Kidney epithelial cell (primary cell): Measurements from ENCODE around the gene E2F1. TPM values are rescaled to one million over a fixed set of nuclear protein-coding genes. Genes with fewer than 3 reads are reported as not detected.
"Not testable (repeated sequence)": the region's sequence is repeated elsewhere in the genome, so short reads cannot be mapped to it uniquely, and the experiment has no call there.

Experiments
- DNase-seq: peaks from one replicate; pipeline ENCODE4 v3.0.0-alpha.2; 2010; ENCODE audit warnings: low read depth
- H3K27me3 ChIP-seq: 2 replicates; pipeline ENCODE4 v1.6.0; 2011; ENCODE audit warnings: low read length; ENCODE audit not compliant: control insufficient read depth, insufficient read depth
- H3K36me3 ChIP-seq: 2 replicates; pipeline ENCODE4 v1.5.1; 2011; ENCODE audit warnings: low read length; ENCODE audit not compliant: control insufficient read depth, insufficient read depth
- H3K4me3 ChIP-seq: 2 replicates; pipeline ENCODE4 v1.5.1; 2011; ENCODE audit warnings: low read depth, mild to moderate bottlenecking, control low read depth, low read length
- total RNA-seq: library from RNA; depleted of rRNA; stranded (reverse); fragments of >200 nt; gene quantifications from 2 replicates; pipeline ENCODE4 v1.2.3, GENCODE V29; 2015
- TF ChIP-seq, protein P1 (sequence below): IDR thresholded peaks from 2 replicates; pipeline ENCODE4 v1.5.1; 2011; ENCODE audit warnings: mild to moderate bottlenecking, moderate library complexity, low read length, control low read depth, inconsistent platforms; ENCODE audit not compliant: insufficient read depth, poor library complexity, severe bottlenecking

E2F1 gene
- total RNA-seq, 1 donor from 2014 or later, result 4.1 TPM

DNA sequence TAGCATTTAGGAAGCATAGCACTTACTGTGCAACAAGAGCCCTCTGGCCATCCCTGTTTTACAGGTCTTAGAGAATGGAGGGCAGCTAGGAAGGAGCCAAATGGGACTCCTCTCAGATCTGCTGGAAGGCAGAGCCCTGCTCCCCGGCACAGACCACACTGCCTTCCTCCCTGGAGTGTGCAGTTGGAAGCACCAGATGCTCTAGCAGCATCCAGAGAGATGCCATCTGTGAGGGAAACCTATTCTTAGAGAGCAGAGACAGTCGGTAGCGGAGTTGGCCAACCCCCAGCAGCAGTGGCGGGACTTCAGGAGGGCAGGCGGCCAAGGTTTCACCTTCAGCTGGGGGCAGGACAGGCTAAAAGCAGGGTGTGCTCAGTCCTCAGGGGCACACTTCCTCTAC, 16.7 kb upstream of the E2F1 start:
- H3K36me3 ChIP-seq, result no peaks in the 10 kb centered on the region
- TF ChIP-seq, protein P1, sequence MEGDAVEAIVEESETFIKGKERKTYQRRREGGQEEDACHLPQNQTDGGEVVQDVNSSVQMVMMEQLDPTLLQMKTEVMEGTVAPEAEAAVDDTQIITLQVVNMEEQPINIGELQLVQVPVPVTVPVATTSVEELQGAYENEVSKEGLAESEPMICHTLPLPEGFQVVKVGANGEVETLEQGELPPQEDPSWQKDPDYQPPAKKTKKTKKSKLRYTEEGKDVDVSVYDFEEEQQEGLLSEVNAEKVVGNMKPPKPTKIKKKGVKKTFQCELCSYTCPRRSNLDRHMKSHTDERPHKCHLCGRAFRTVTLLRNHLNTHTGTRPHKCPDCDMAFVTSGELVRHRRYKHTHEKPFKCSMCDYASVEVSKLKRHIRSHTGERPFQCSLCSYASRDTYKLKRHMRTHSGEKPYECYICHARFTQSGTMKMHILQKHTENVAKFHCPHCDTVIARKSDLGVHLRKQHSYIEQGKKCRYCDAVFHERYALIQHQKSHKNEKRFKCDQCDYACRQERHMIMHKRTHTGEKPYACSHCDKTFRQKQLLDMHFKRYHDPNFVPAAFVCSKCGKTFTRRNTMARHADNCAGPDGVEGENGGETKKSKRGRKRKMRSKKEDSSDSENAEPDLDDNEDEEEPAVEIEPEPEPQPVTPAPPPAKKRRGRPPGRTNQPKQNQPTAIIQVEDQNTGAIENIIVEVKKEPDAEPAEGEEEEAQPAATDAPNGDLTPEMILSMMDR, result no peak
- no peak for DNase-seq

DNA sequence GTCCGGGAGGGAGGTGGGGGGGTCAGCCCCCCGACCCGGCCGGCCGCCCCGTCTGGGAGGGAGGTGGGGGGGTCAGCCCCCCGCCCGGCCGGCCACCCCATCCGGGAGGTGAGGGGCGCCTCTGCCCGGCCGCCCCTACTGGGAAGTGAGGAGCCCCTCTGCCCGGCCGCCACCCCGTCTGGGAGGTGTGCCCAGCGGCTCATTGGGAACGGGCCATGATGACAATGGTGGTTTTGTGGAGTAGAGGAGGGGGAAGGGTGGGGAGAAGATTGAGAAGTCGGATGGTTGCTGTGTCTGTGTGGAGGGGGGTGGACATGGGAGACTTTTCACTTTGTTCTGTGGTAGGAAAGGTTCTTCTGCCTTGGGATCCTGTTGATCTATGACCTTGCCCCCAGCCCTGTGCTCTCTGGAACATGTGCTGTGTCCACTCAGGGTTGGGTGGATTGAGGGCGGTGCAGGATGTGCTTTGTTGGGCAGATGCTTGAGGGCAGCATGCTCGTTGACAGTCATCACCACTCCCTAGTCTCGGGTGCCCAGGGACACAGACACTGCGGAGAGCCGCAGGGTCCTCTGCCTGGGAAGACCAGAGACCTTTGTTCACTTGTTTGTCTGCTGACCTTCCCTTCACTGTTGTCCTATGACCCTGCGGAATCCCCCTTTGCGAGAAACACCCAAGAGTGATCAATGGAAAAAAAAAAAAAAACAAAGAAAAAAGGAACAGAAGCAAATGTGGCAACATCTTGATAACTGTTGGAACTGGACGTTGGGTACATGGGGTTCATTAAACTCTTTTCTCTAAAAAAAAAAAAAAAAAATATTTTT, 15.7 kb upstream of the E2F1 start:
- TF ChIP-seq, protein P1, result no peak
- Histone ChIP-seq H3K4me3 (no peak overlapping the region), H3K27me3 (no peaks in the 10 kb centered on the region), H3K36me3 (no peaks in the 10 kb centered on the region)
- no peak for DNase-seq

More for the DNA sequence above, 16.7 kb upstream of the E2F1 start:
- Histone ChIP-seq H3K27me3 (no peaks in the 10 kb centered on the region), H3K4me3 (no peak overlapping the region)

DNA sequence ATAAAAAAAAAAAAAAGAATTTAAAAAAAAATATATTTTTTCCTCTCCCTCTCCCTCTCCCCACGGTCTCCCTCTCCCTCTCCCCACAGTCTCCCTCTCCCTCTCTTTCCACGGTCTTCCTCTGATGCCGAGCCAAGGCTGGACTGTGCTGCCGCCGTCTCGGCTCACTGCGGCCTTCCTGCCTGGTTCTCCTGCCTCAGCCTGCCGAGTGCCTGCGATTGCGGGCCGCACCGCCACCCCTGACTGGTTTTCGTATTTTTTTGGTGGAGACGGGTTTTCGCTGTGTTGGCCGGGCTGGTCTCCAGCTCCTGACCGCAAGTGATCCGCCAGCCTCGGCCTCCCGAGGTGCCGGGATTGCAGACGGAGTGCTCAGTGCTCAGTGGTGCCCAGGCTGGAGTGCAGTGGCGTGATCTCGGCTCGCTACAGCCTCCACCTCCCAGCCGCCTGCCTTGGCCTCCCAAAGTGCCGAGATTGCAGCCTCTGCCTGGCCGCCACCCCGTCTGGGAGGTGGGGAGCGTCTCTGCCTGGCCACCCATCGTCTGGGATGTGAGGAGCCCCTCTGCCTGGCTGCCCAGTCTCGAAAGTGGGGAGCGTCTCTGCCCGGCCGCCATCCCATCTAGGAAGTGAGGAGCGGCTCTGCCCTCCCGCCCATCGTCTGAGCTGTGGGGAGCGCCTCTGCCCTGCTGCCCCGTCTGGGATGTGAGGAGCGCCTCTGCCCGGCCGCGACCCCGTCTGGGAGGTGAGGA, 14.7 kb upstream of the E2F1 start:
- H3K27me3 ChIP-seq, DNase-seq, H3K4me3 ChIP-seq, H3K36me3 ChIP-seq: not testable (repeated sequence)

DNA sequence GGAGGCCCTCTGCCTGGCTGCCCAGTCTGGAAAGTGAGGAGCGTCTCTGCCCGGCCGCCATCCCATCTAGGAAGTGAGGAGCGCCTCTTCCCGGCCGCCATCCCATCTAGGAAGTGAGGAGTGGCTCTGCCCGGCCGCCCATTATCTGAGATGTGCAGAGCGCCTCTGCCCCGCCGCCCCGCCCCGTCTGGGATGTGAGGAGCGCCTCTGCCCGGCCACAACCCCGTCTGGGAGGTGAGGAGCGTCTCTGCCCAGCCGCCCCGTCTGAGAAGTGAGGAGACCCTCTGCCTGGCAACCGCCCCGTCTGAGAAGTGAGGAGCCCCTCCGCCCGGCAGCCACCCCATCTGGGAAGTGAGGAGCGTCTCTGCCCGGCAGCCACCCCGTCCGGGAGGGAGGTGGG, 12.8 kb upstream of the E2F1 start:
- H3K36me3 ChIP-seq, H3K27me3 ChIP-seq, DNase-seq, H3K4me3 ChIP-seq: not testable (repeated sequence)

DNA sequence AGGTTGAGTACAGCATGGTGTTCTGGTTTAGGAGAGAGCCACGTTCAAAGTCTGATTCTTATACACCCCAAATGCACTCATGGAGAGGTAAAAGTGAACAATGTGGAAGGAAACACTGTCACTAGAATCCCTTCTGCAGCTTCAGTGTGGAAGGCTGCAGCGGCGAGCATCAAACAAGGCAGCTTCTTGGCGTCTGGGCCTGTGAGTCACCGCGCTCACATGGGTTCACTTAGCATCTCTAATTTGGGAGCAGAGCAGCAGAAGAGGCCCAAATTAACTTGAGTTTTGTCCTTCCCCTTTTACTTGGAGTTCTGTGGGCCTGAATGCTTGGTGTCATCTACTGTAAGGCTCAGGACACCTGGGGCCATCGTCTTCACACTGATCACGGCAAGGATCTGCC, 10.9 kb upstream of the E2F1 start:
- DNase-seq, result no peak
- no peak overlapping the region for H3K4me3 ChIP-seq
- TF ChIP-seq, protein P1, result no peak

DNA sequence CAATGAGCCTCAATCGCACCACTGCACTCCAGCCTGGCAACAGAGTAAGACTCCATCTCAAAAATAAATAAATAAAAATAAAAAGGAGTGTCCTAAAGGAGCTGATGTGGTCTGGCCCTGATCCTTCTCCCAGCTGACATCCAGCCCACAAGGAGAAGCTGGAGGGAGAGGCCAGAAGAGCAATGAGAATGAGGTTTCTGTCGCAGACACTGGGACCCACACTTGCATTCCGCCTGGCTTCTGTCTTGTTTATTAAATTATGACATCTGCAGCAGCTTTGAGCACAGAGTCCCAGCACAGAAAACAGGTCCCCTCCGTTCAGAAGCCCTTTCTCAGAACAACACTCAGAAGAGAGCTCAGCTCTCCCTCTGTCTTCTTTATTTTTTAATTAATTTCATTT, 10.3 kb upstream of the E2F1 start:
- no peak overlapping the region for H3K4me3 ChIP-seq
- TF ChIP-seq, protein P1, result no peak
- no peaks in the 10 kb centered on the region for H3K36me3 ChIP-seq
- H3K27me3 ChIP-seq, result no peaks in the 10 kb centered on the region
- no peak for DNase-seq

More for the DNA sequence above, 10.9 kb upstream of the E2F1 start:
- Histone ChIP-seq H3K36me3 (no peaks in the 10 kb centered on the region), H3K27me3 (no peaks in the 10 kb centered on the region)

DNA sequence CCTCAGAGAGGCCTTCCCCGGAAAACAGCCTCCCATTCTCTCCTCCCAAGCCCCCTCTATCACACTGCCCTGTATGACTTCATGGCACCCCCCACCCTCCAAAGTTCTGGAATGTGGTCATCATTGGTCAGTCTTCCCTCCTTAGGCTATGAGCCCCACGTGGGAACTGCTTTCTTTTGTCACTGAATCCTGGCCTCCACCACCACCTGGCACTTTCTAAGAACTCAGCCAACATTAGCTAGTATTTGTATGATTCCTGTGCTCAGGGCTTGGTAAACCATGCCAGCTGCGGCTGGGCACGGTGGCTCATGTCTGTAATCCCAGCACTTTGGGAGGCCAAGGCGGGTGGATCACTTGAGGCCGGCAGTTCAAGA, 8.4 kb upstream of the E2F1 start:
- TF ChIP-seq, protein P1, result no peak
- no peak for DNase-seq
- Histone ChIP-seq H3K4me3 (no peak overlapping the region), H3K36me3 (no peaks in the 10 kb centered on the region), H3K27me3 (no peaks in the 10 kb centered on the region)
